ENCODE results near the gene IQCH.
A peak's percentile ranks its signal among the peaks of the same experiment; 100 is the strongest.
"Not testable (repeated sequence)": the region's sequence is repeated elsewhere in the genome, so short reads cannot be mapped to it uniquely, and the experiment has no call there.

Gene IQCH

DNA sequence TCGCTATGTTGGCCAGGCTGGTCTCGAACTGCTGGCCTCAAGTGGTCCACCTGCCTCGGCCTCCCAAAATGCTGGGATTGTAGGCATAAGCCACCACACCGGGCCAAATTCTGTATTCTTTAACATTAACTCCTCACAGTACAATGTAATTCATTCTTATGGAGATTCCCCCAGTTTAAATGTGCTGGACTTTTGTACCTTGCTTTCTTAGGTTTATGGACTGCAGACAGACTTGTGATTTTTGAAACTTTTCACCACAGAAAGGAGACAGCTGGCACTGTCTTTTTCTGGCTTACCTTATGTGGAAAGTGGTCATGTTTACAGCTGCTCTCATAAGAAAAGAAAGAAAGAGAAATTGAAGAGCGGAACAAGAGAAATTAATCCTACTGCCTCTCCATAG, 103.8 kb downstream of the IQCH start:
- DNase-seq (ENCODE audit: low spot score) = no peak

DNA sequence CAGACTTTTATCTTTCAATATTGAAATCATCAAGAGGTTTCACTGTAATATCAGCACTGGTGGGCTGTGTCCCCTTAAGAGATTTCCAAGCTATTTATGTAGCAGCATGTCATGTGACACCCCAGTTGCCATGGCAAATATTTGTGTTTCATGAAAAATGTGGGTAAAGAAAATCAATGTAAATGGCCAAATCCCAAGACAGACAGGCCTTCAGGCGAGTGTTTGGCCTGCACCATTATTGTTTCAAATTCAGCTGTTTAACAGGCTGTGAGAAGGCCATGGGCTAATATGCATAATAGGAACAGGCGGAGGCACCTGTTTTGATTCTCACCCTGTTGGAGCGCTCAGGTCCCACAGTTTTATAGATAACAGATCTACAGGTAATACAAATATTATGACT, 104.2 kb downstream of the IQCH start:
- no peak for DNase-seq (ENCODE audit: low spot score)

DNA sequence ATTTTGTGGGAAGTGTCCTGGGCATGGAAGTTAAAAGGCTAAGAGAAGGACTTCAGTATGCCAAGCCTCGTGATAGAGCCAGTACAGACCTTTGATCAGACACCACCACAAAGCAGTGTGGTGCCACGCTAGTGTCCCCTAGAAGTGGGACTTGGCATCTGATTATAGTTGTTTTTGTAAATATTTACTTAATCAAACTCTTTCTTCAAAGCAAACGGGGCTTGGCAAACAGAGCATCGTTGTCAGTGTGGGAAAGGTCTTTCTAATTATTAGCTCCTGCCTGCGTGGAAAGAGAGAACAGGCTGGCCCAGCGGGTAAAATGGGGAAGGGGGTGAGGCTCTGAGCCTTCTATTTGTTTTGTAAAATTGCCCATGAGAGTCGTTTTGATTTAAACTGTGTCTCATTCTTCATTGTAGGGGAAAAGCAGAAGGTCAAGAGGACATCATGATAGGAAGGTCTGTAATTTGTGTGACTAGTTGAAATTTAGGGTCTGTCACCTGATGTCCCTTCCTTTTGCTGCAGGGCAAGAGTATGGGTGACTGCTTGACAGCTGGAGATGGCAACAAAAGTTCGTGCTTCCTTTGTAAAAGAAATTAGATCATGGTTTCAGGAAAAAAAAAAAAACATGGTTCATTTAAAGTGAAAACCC, 105.0 kb downstream of the IQCH start:
- DNase-seq (ENCODE audit: low spot score) = no peak

DNA sequence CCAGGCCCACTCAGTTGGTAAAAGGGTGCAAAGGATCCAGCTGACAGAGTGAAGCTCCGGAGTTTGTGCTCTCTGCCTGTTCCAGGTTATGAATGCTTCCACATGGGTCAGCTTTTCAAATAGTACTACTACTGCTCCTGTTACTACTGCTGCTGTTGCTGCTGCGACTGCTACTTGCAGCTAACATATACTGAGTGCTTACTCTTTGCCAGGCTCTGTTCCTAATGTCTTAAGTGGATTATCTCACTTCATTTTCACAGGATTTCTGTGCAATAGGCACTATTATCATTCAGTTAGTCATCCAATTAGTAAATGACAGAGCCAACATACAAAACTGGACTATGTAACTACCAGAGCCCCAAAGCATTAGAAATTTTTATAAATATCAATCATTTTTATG, 106.5 kb downstream of the IQCH start:
- no peak for DNase-seq (ENCODE audit: low spot score)

DNA sequence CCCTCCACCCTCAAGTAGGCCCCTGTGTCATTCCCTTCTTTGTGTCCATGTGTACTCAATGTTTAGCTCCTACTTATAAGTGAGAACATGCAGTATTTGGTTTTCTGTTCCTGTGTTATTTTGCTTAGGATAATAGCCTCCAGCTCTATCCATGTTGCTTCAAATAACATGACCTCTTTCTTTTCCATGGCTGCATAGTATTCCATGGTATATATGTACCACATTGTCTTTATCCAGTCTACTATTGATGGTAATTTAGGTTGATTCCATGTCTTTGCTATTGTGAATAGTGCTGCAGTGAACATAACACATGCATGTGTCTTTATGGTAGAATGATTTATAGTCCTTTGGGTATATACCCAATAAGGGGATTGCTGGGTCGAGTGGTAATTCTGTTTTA, 109.1 kb downstream of the IQCH start:
- not testable (repeated sequence) for DNase-seq (ENCODE audit: low spot score)

DNA sequence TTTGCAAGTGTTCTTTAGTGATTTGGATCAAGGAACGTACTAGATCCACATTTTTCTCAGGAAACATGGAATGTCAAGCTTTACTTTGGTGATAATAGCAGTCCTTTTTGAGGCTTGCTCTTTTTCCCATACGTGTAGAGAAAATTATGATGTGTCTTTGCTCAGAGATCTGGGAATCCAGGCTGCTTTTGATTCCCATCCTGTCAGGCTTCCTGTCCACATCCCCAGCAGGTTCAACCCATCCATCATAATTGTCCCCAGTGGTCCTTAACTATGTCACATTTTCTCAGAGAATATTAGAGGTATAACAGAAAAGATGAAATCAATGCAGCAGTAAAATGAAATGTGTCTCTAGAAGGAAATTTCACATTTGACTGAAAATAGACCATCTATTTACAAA, 111.4 kb downstream of the IQCH start:
- DNase-seq (ENCODE audit: low spot score) = no peak

DNA sequence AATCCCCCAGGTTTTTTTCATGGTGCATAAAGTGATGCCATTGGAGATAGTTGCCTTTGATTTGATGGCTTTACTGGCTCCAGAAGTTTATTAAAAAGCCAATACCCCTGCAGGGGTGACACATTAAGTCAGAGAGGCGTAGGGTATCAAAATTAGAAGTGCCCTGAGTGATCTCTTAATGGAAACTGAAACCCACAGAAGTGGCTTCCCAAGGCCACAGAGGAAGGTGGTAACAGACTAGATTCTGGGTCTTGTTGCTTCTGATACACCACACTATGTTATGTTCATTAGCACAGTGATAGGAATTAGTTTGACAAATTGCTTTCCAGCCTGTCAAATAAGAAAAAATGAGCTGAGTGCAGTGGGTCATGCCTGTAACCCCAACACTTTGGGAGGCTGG, 112.3 kb downstream of the IQCH start:
- DNase-seq (ENCODE audit: low spot score) = no peak

DNA sequence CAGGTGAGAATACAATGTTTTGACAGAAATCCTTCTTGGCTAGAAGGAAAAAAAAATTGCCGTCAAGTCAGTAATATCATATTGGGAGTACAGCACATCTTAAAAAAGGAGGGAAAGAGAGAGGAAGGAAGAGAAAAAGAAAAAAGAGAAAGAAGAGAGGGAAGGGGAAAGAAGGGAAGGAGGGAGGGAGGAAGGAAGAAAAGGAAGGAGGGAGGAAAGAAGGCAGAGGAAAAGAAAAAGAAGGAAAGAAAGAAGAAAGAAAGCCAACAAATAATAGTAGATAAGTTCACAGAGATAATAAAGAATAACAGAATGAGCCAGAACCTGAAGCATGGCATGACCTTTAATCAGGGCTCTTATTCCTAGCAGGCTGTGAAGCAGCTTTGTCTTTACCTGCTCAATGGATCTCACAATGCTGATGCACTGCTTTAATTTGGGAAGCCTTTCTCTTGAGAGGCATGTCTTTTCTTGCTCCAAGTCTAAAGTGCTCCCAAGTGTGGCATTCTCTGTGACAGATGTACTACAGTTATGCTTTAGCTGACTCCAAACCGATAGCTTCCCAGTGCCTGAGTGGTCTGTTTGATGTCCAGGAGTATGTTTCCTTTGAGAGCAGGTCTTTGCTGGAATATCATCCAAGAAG, 114.9 kb downstream of the IQCH start:
- DNase-seq (ENCODE audit: low spot score) = no peak

DNA sequence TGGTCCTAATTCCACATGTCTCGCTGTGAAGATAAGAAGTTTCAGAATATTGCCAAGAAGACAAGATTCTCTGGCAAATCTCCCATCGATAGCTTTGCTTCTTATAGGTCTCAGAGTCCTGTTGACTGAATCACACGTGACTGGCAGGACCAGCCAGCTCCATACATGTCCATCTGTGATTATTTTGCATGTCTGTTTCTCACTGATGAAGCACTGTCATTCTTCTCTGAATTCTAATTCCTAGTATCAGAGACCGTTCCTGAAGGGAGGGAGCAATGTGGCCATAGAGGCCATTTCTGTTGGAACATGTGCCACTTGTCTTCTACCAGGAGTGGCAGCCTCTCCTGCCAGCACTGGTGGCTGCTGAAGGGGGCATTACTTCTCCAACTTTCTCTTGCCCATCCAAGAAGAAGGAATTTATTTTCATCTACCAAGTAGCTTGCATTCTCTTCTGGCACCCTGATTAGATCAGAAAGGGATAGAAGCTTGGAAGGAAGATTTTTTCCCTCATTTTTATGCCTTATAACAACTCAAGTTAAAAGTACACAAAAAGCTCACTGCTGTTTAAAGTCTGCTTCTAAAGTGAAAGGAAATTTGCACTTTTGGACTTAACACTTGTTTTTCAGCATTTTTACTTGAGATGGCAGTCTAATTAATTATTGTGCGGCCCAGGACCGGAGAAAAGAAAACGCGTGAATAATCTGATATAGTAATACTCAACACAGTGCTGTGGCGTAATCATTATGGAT, 115.8 kb downstream of the IQCH start:
- no peak for DNase-seq (ENCODE audit: low spot score)

DNA sequence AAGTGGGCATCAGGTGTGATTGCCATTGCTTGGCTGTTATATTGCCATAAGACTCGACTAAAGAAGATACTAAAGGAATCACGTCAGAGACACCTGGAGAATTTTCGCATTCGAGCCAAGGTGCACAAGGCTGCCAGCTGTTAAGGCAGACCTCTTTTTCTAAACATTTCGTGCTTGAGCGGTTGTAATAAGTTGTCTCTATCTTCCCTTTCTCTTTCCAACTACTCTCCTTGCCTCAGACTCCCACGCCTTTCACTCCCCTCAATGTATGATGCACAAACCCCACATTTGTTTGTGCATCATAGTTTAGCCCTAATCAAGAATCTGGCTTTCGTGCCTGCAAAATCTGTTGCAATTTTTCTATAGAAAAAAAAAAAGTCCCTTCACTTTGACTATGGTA, 118.0 kb downstream of the IQCH start:
- DNase-seq (ENCODE audit: low spot score) = no peak

DNA sequence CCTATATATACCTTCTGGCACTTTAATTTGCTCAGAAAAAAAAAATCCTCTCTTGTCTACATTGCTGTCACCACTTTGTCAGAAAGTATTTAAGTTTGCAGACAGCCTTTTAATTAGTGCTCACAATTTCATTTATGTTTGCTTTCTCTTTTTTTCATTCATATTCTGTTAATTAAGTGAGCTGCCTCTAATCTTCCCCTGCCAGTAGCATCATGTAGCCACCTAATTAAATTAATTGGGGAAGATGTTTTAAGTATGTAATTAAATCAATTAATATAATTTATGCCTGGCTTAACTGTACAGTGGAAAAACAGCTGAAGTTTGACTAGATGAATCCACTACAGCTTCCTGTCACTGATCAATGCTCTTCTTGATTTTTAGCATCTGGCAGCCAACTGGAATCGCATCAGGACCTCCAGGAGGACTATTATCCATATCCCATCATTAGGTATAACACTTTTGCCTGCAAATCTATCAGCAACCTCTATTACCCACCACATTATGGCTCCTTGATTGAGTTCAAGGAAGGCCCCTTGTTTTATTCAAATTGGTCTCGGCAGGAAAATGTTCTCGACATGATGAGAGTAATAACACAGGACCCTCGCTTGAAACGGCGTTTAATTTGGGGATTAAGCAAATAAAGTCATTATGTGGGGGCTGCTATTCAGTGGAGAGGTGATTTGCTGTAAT, 118.5 kb downstream of the IQCH start:
- peak; percentile 10 for DNase-seq (ENCODE audit: low spot score)

DNA sequence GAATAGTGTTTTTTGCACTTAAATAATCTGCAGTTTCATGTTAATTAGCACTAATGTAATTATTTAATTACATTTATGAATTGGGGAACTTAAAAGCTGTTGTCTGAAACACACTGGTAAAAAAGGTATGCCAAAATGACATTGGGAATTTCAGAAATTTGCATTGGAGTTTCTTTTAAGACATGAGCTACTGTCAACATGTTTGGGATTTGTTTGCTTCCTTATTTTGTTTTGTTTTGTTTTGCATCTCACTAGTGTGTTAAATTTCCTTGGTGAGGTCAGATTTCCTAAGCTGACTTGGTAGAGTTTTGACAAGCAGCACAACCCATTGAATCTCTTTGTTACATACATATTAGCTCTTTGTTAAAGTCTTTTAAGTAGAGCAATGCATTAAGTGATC, 119.4 kb downstream of the IQCH start:
- DNase-seq (ENCODE audit: low spot score) = no peak

DNA sequence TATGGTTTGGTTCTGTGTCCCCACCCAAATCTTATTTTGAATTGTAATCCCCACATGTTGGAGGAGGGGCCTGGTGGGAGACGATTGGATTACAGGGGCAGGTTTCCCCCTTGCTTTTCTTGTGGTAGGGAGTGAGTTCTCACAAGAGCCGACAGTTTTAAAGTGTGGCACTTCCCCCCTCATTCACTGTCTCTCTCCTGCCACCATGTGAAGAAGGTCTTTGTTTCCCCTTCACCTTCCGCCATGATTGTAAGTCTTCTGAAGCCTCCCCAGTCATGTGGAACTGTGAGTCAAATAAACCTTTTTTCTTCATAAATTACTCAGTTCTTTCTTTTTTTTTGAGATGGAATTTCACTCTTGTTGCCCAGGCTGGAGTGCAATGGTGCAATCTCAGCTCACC, 124.9 kb downstream of the IQCH start:
- DNase-seq (ENCODE audit: low spot score) = no peak

DNA sequence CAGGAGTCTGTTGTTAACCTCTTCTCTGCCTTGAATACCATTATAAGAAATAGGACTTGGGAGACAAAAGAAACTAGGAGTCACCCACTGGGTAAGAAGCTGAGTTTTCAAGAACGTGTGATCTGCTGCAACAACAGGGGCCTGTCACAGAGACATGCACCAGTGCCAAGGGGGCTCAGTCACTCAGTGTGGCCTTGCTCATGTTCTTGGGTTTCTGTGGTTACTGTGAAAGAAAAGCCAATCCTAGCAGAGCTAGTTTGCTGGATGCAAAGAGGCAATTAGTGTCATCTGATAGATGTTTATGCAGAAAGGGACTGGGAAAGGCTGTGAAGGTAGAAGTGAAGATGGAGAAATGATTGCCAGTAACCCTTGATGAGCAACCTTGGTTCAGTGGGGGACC, 126.3 kb downstream of the IQCH start:
- DNase-seq (ENCODE audit: low spot score) = no peak

DNA sequence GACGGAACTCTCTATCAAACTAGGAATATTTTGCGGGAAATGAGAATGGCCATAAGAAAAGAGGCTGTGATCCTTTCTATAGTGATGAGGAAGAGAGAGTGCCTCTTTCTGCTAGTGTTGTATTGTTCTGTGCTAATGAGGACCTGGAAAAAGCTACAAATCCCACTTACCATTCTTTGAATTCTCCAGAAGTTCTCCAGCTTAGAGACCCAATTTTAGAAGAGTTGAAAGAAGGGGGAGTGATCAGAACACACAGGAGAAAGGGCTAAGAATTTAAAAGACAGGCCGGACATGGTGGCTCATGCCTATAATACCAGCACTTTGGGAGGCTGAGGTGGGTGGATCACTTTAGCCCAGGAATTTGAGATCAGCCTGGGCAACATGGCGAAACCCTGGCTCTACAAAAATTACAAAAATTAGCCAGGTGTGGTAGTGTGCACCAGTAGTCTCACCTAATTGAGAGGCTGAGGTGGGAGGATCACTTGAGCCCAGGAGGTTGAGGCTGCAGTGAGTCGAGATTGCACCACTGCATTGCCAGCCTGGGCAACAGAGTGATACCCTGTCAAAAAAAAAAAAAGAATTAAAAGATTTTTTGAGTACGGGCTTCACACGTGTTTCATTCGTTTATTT, 126.9 kb downstream of the IQCH start:
- DNase-seq (ENCODE audit: low spot score) = no peak

DNA sequence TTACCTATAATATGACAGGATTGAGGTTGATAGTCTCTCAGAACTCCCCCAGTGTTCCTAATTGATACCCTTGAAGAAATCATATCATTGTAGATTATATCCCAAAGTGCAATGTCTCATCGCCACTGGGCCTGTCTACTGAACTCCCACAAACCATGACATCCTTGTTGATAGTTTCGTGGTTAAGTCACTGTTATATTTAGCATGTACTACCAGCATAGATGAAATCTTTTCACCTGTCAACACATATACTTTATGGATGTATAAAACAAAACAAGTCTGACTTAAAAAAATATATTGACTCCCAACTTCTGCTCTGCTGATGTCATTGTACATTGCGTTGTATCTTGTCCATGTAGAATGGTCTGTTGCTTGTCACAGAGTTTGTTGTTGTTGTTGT, 128.1 kb downstream of the IQCH start:
- no peak for DNase-seq (ENCODE audit: low spot score)

DNA sequence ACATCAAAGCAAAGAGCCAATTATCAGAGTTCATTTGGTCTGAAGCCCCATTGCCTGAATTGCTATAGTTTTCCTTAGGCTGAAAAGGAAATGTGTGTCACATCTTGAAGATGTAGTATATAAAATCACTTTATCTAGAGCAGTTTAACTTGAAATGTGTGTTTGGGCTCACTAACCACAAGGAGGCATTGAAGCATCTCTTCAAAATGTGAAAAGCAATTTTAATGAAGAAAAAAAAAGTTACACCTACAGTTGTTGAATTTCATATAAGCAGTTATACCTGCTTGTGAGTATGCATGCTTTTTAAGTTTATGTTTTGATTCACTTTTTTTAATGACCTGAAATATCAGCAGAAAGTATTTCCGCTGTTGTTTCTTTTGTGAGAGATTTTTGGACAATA, 129.3 kb downstream of the IQCH start:
- no peak for DNase-seq (ENCODE audit: low spot score)

DNA sequence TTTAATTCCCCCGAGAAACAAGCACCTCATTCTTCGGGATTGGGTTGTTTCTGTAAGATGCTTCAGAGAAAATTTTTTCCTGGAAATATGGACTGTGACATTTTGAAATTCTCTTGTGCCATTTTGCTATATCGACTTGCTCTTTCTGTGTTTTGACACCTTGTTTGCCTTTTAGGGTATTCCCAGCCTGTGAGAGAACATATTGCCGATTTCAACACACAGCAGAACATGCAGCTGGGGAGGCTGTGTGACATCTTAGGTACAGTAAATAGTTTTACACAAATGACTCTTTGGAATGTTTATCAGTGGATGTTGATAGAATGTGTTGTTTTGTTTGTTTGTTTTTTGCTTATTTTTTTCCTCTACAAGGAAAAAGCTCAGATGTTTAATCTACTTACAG, 130.2 kb downstream of the IQCH start:
- DNase-seq (ENCODE audit: low spot score) = no peak

DNA sequence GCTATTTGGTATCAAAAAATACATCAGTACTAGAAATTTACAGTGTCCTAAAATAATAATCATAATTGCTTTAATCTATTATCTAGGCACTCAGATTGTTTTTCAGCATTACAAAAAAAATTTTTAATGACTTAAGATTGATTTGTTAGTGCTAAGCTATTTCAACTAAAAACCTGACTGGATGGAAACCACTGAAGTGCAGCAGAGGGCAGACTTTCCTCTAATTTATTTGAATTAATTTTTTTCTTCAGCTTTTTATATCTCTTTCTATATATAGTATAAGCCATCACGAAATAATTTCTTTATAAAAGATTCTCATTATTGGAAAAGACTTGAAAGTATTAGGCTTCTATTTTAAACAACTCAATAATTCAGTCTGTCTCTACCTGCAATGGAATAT, 131.4 kb downstream of the IQCH start:
- no peak for DNase-seq (ENCODE audit: low spot score)

DNA sequence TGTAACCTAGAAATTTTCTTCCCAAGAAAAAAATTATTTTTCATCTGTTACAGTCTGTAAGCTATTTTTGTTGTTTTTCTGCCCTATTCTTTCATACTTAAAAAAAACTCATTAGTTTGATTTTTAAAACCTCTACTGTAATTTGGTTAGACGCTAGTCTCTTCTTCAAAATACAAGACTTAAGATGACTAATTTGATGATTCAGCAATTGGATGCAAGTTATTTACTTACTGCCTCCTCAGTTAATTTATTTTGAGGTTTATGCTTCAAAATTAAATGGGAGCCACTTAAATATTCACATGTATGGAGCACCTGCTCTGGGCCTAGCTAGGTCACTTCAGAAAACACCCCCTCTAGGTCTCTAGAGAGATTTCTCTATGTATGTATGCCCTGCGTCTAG, 132.4 kb downstream of the IQCH start:
- DNase-seq (ENCODE audit: low spot score) = no peak

DNA sequence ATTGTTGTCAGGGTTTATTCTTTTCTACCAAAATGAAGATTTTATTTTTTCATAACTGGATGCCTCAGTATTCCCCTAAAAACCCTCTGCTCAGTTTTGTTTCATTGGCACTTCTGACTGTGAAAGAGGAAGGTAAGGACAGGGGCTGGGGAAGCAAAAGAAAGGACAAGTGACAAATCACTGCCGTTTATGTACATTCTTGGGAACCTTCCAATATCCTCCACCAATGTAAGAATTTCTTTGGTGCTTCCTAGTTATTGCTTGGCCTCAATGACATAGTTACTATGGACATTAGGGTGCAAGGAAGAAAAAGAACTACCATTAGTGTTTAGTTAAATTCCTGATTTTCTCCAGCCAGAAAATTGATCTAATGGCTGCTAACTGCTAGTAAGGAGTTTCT, 135.4 kb downstream of the IQCH start:
- no peak for DNase-seq (ENCODE audit: low spot score)
